OCI-LY7 (cell line): Measurements from ENCODE around the gene YWHAB. TPM values are rescaled to one million over a fixed set of nuclear protein-coding genes. Genes with fewer than 3 reads are reported as not detected.
A peak's percentile ranks its signal among the peaks of the same experiment; 100 is the strongest.

ENCODE experiments used
- BruUV-seq: library from RNA; stranded (reverse); fragments of 400-500 nt; replicated peaks from 2 replicates; lab custom pipeline; 2021; lab: Mats Ljungman, UMichigan
- CTCF ChIA-PET: fragments of 300-600 bp; sonication (Branson Sonifier 250); formaldehyde crosslinking; loops from one replicate; lab custom pipeline; 2022; ENCODE audit warnings: antibody characterized with exemption; ENCODE audit not compliant: unreplicated experiment; lab: Charles Lee
- POLR2A ChIA-PET: fragments of 300-600 bp; sonication (Branson Sonifier 250); formaldehyde crosslinking; loops from one replicate; lab custom pipeline; 2022; ENCODE audit warnings: antibody characterized with exemption; lab: Charles Lee
- DNase-seq: peaks from one replicate; pipeline ENCODE4 v3.0.0-alpha.2; 2015; ENCODE audit warnings: low spot score
- H2AFZ ChIP-seq: fragments of 200-600 bp; sonication (generic), shearing (Covaris generic); 2 replicates; pipeline ENCODE4 v1.6.1; 2014; ENCODE audit warnings: mild to moderate bottlenecking, antibody characterized with exemption, low read length, moderate library complexity
- H3K27ac ChIP-seq: fragments of 200-600 bp; sonication (generic); 2 replicates; pipeline ENCODE4 v1.5.1; 2014; ENCODE audit warnings: mixed run types, low read depth, mild to moderate bottlenecking, moderate library complexity, low read length, inconsistent platforms; ENCODE audit not compliant: poor library complexity, severe bottlenecking
- H3K36me3 ChIP-seq: fragments of 200-600 bp; sonication (generic); 2 replicates; pipeline ENCODE4 v1.6.1; 2014; ENCODE audit warnings: mild to moderate bottlenecking, antibody characterized with exemption, low read length, moderate library complexity, mixed read lengths; ENCODE audit not compliant: insufficient read depth
- H3K4me1 ChIP-seq: fragments of 200-600 bp; sonication (generic); 2 replicates; pipeline ENCODE4 v1.5.1; 2014; ENCODE audit warnings: mild to moderate bottlenecking, low read length; ENCODE audit not compliant: insufficient read depth, poor library complexity, severe bottlenecking
- H3K4me2 ChIP-seq: fragments of 200-600 bp; sonication (generic); 2 replicates; pipeline ENCODE4 v1.6.1; 2014; ENCODE audit warnings: mild to moderate bottlenecking, low read length
- H3K4me3 ChIP-seq: fragments of 200-600 bp; sonication (generic); 2 replicates; pipeline ENCODE4 v1.5.1; 2014; ENCODE audit warnings: mild to moderate bottlenecking, low read depth, low read length; ENCODE audit not compliant: poor library complexity, severe bottlenecking
- H3K79me2 ChIP-seq: fragments of 200-600 bp; sonication (generic); 2 replicates; pipeline ENCODE4 v1.6.1; 2016; ENCODE audit warnings: low read depth, mild to moderate bottlenecking, low read length, moderate library complexity, mixed read lengths; ENCODE audit not compliant: insufficient read depth
- H3K9me2 ChIP-seq: fragments of 200-600 bp; sonication (generic); 2 replicates; pipeline ENCODE4 v1.6.1; 2016; ENCODE audit warnings: mild to moderate bottlenecking, low read length, mixed read lengths; ENCODE audit not compliant: insufficient read depth
- H3K9me3 ChIP-seq: fragments of 200-600 bp; sonication (generic); 2 replicates; pipeline ENCODE4 v1.6.1; 2014; ENCODE audit warnings: mild to moderate bottlenecking, mixed run types, low read length, mixed read lengths
- H4K20me1 ChIP-seq: fragments of 200-600 bp; sonication (generic); 2 replicates; pipeline ENCODE4 v1.6.1; 2014; ENCODE audit warnings: mild to moderate bottlenecking, antibody characterized with exemption, low read length, moderate library complexity, mixed read lengths; ENCODE audit not compliant: insufficient read depth
- EZH2phosphoT487 ChIP-seq: fragments of 200-600 bp; sonication (generic); IDR thresholded peaks from 2 replicates; pipeline ENCODE4 v1.6.1; 2018; ENCODE audit warnings: low read depth, borderline replicate concordance, mild to moderate bottlenecking, mixed run types, antibody characterized with exemption, low read length, moderate library complexity, mixed read lengths
- intact Hi-C: fragments of 100-400 bp; cut with micrococcal nuclease; formaldehyde crosslinking; loops from one replicate; pipeline ENCODE4 v1.10.0; 2022; ENCODE audit not compliant: unreplicated experiment
- total RNA-seq, 2 experiments: library from RNA; depleted of rRNA in 1 of 2; stranded (reverse); fragments of >200 nt in 1 of 2; shearing (Covaris generic) in 1 of 2; gene quantifications; 2 replicates each; pipeline ENCODE4 v1.2.3, GENCODE V29; 2014 to 2022
- TF ChIP-seq, protein P1 (sequence below): fragments of 200-600 bp; sonication (generic); conservative IDR thresholded peaks from 2 replicates; pipeline ENCODE4 v1.5.1; 2014; ENCODE audit warnings: mild to moderate bottlenecking, antibody characterized with exemption, low read length, moderate library complexity, mixed read lengths

YWHAB gene
- total RNA-seq, 2 experiments from 2014 or later = 72.8 to 245 TPM

DNA sequence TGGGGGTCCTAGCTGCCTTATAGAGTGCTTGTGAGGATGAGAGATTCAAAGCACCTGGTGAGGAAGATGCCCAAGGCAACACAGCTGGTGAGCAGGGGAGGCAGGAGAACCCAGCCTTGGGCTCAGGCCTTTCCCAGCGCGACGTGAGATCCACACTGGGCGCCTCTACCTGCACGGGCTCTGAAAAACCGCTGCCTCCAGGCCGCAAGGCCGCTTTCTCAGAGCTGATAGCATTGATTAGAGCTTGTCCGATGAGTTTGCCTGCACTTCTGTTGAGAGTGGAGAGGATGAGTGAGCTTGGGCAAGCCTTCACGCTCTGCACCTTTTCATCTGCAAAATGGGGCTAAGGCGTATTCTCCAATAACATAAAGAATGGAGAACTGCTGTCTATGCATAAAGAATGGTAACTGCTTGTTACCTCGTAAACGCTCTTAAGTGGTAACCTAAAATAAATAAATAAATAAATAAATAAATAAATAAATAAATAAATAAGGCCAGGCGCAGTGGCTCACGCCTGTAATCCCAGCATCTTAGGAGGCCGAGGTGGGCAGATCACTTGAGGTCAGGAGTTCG is 25.3 kb downstream of the YWHAB start:
- peak overlapping the region; percentile 66; the same call in 1 of the 2 replicates for H2AFZ ChIP-seq
- H3K9me2 ChIP-seq = no peaks in the 10 kb centered on the region
- peaks cover 73% of the 10 kb centered on the region for H3K36me3 ChIP-seq
- BruUV-seq = no TSS peak
- POLR2A ChIA-PET = interaction anchor here (0.8 to 1.3 kb wide), 4 partner anchors 15 to 268 kb away, joined by 3 to 6 read pairs (median 4); no protein-coding TSS in a partner anchor
- peak; percentile 36 for DNase-seq
- H3K4me2 ChIP-seq = peak overlapping the region; percentile 74
- peak overlapping the region; percentile 74 for H3K4me3 ChIP-seq
- H3K79me2 ChIP-seq = no peaks in the 10 kb centered on the region; the same call in 1 of the 2 replicates
- H3K27ac ChIP-seq = peak overlapping the region; percentile 51
- H4K20me1 ChIP-seq = peaks cover 8% of the 10 kb centered on the region; the same call in 1 of the 2 replicates
- CTCF ChIA-PET = interaction anchor here (0.6 to 1.2 kb wide), 2 partner anchors 18 to 57 kb away, joined by 3 read pairs; no protein-coding TSS in a partner anchor
- peaks cover 25% of the 10 kb centered on the region for H3K4me1 ChIP-seq
- no peak for TF ChIP-seq EZH2phosphoT487
- TF ChIP-seq, protein P1, sequence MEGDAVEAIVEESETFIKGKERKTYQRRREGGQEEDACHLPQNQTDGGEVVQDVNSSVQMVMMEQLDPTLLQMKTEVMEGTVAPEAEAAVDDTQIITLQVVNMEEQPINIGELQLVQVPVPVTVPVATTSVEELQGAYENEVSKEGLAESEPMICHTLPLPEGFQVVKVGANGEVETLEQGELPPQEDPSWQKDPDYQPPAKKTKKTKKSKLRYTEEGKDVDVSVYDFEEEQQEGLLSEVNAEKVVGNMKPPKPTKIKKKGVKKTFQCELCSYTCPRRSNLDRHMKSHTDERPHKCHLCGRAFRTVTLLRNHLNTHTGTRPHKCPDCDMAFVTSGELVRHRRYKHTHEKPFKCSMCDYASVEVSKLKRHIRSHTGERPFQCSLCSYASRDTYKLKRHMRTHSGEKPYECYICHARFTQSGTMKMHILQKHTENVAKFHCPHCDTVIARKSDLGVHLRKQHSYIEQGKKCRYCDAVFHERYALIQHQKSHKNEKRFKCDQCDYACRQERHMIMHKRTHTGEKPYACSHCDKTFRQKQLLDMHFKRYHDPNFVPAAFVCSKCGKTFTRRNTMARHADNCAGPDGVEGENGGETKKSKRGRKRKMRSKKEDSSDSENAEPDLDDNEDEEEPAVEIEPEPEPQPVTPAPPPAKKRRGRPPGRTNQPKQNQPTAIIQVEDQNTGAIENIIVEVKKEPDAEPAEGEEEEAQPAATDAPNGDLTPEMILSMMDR = no peak
- intact Hi-C loops = loop anchor here (2.0 to 5.0 kb wide), 3 partner anchors 24 to 187 kb away; partner anchors contain the start of gene STK4
- no peaks in the 10 kb centered on the region for H3K9me3 ChIP-seq

DNA sequence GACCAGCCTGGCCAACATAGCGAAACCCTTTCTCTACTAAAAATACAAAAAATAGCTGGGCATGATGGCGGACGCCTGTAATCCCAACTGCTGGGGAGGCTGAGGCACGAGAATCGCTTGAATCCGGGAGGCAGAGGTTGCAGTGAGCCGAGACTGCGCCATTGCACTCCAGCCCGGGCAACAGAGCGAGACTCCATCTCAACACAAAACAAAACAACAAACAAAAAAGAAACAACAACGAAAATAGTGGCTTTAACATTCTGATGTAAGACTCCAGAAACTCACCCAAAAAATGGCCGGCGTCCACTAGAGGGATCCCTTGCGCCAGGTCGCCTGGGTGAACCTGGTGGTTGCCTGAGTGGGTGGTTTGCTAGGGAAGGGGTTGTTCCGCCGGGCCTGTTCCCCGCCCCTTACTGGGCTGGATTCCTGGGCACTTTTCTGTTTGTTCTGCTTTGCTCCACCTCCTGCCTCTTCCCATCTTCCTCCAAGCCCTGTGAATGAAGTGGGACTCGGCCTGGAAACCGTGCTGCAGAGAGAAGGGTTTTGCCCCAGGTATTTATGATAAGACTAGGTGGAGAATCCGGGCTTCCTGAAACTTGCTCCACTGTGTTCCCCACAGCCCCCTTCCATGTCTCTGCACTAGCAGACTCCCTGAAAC is 25.9 kb downstream of the YWHAB start:
- Histone ChIP-seq H3K4me1 (peaks cover 25% of the 10 kb centered on the region), H3K4me3 (peak overlapping the region; percentile 74), H2AFZ (peak overlapping the region; percentile 66), H3K27ac (peak overlapping the region; percentile 26), H3K36me3 (peaks cover 73% of the 10 kb centered on the region), H4K20me1 (peaks cover 8% of the 10 kb centered on the region; the same call in 1 of the 2 replicates), H3K9me2 (no peaks in the 10 kb centered on the region), H3K79me2 (no peaks in the 10 kb centered on the region; the same call in 1 of the 2 replicates), H3K9me3 (no peaks in the 10 kb centered on the region), H3K4me2 (peak overlapping the region; percentile 74)
- ChIA-PET POLR2A (interaction anchor here (1.0 kb wide), 1 partner anchor 269 kb away, joined by 3 read pairs; no protein-coding TSS in a partner anchor), CTCF (interaction anchor here (1.2 kb wide), 1 partner anchor 18 kb away, joined by 3 read pairs; no protein-coding TSS in a partner anchor)
- intact Hi-C loops = loop anchor here (2.0 to 5.0 kb wide), 3 partner anchors 25 to 186 kb away; partner anchors contain the start of gene STK4
- DNase-seq = peak; percentile 79
- no TSS peak for BruUV-seq
- TF ChIP-seq, protein P1 = peak; percentile 82
- no peak for TF ChIP-seq EZH2phosphoT487
